HG03521 (cell line): ENCODE measurements around the gene FUT2.
"Not testable (repeated sequence)": the region's sequence is repeated elsewhere in the genome, so short reads cannot be mapped to it uniquely, and the experiment has no call there.

Experiments used
- ATAC-seq: cut with Tn5 transposase; IDR thresholded peaks from one replicate; pipeline ENCODE4 v1.9.1; 2021; ENCODE audit warnings: mild to moderate bottlenecking, moderate library complexity; ENCODE audit not compliant: unreplicated experiment

Gene FUT2

GRCh38 chr19:48695743-48696352 is at the start of gene FUT2:
Gene FUT2 (plus strand): TSS chr19:48695971. CDS start chr19:48702957, 6,986 bp downstream.
- no peak for ATAC-seq

GRCh38 chr19:48646001-48646721 is 49.6 kb upstream of the FUT2 start, which contains the start of gene CA11:
Gene CA11 (minus strand): TSS chr19:48646187. CDS start chr19:48645632, 555 bp downstream.
- ATAC-seq = peak; percentile 73

GRCh38 chr19:48646722-48647216 is 49.0 kb upstream of the FUT2 start:
- ATAC-seq = no peak

GRCh38 chr19:48648134-48648533 is 47.6 kb upstream of the FUT2 start:
- ATAC-seq = no peak

- ATAC-seq = no peak
Observed at GRCh38 chr19:48650974-48651682, 44.6 kb upstream of the FUT2 start.

- no peak for ATAC-seq
Observed at GRCh38 chr19:48651683-48652048, 44.1 kb upstream of the FUT2 start.

GRCh38 chr19:48654299-48655059 is 41.3 kb upstream of the FUT2 start:
- no peak for ATAC-seq

GRCh38 chr19:48656840-48657474 is 38.8 kb upstream of the FUT2 start:
- no peak for ATAC-seq

- ATAC-seq = not testable (repeated sequence)
Observed at GRCh38 chr19:48657828-48658227, 37.9 kb upstream of the FUT2 start.

GRCh38 chr19:48658483-48658882 is 37.3 kb upstream of the FUT2 start:
- no peak for ATAC-seq

- no peak for ATAC-seq
Observed at GRCh38 chr19:48659768-48660167, 36.0 kb upstream of the FUT2 start.

GRCh38 chr19:48660852-48661710 is 34.7 kb upstream of the FUT2 start:
- peak; percentile 71 for ATAC-seq

- ATAC-seq = no peak
Observed at GRCh38 chr19:48661711-48662090, 34.1 kb upstream of the FUT2 start.

- no peak for ATAC-seq
Observed at GRCh38 chr19:48663667-48664066, 32.1 kb upstream of the FUT2 start.

GRCh38 chr19:48664476-48664875 is 31.3 kb upstream of the FUT2 start:
- ATAC-seq = no peak

- ATAC-seq = no peak
Observed at GRCh38 chr19:48665786-48666185, 30.0 kb upstream of the FUT2 start.

GRCh38 chr19:48668332-48668731 is 27.4 kb upstream of the FUT2 start:
- ATAC-seq = no peak

- no peak for ATAC-seq
Observed at GRCh38 chr19:48668761-48669160, 27.0 kb upstream of the FUT2 start.

- ATAC-seq = no peak
Observed at GRCh38 chr19:48669903-48670668, 25.7 kb upstream of the FUT2 start.
